Liver (tissue), 9 donors: ENCODE data around the gene RASSF1. TPM values are rescaled to one million over a fixed set of nuclear protein-coding genes. Genes with fewer than 3 reads are reported as not detected.

Experiments
- DNase-seq: peaks from one replicate; pipeline ENCODE4 v3.0.0-alpha.2; 2017; ENCODE audit warnings: low spot score
- H3K27ac ChIP-seq, 2 donors: one replicate each; pipeline ENCODE4 v1.7.0; 2013; ENCODE audit warnings: inconsistent platforms in 2 of 2, low read length in 2 of 2, control low read depth in 1 of 2, low read depth in 1 of 2, mild to moderate bottlenecking in 1 of 2
- H3K27me3 ChIP-seq, 4 donors: one replicate each; pipeline versions ENCODE4 v1.6.1 to v1.7.0; 2013; ENCODE audit warnings: low read length in 3 of 4, inconsistent platforms in 1 of 4, mild to moderate bottlenecking in 1 of 4, moderate library complexity in 1 of 4; ENCODE audit not compliant: control insufficient read depth in 4 of 4, insufficient read depth in 4 of 4
- H3K36me3 ChIP-seq, 4 donors: one replicate each; pipeline versions ENCODE4 v1.6.1 to v1.7.0; 2013; ENCODE audit warnings: low read length in 3 of 4, mild to moderate bottlenecking in 3 of 4, low read depth in 1 of 4, moderate library complexity in 1 of 4; ENCODE audit not compliant: control insufficient read depth in 4 of 4, insufficient read depth in 3 of 4
- H3K4me1 ChIP-seq, 4 donors: one replicate each; pipeline versions ENCODE4 v1.6.1 to v1.7.0; 2013; ENCODE audit warnings: low read length in 3 of 4, mild to moderate bottlenecking in 3 of 4, moderate library complexity in 1 of 4; ENCODE audit not compliant: control insufficient read depth in 4 of 4, insufficient read depth in 4 of 4
- H3K4me3 ChIP-seq, 3 donors: one replicate each; pipeline versions ENCODE4 v1.6.1 to v1.7.0; 2013; ENCODE audit warnings: low read length in 3 of 3, control low read depth in 1 of 3, low read depth in 1 of 3, mild to moderate bottlenecking in 1 of 3
- H3K9ac ChIP-seq, 2 donors: one replicate each; pipeline ENCODE4 v1.7.0; 2013; ENCODE audit warnings: low read length in 2 of 2, mild to moderate bottlenecking in 2 of 2, moderate library complexity in 2 of 2, control low read depth in 1 of 2, low read depth in 1 of 2
- H3K9me3 ChIP-seq, 4 donors: one replicate each; pipeline versions ENCODE4 v1.6.1 to v1.7.0; 2013; ENCODE audit warnings: low read length in 3 of 4; ENCODE audit not compliant: control insufficient read depth in 4 of 4
- ATF3 ChIP-seq: IDR thresholded peaks from 2 replicates; pipeline ENCODE4 v1.6.1; 2016; ENCODE audit warnings: antibody characterized with exemption
- CTCF ChIP-seq: fragments of 150-350 bp; IDR thresholded peaks from 2 replicates; pipeline ENCODE4 v1.5.1; 2017; ENCODE audit warnings: improper control_type of control experiment, low read depth, low read length; ENCODE audit not compliant: missing input control
- EGR1 ChIP-seq, 2 donors: IDR thresholded peaks; 2 replicates each; pipeline ENCODE4 v1.6.1; 2016 to 2018; ENCODE audit warnings: antibody characterized with exemption in 2 of 2, low read depth in 2 of 2
- FOXA1 ChIP-seq: IDR thresholded peaks from 2 replicates; pipeline ENCODE4 v1.6.1; 2016; ENCODE audit warnings: antibody characterized with exemption
- FOXA2 ChIP-seq: IDR thresholded peaks from 2 replicates; pipeline ENCODE4 v1.6.1; 2016; ENCODE audit warnings: antibody characterized with exemption
- GABPA ChIP-seq, 2 donors: IDR thresholded peaks in 1 of 2; conservative IDR thresholded peaks in 1 of 2; 2 replicates each; pipeline ENCODE4 v1.6.1; 2016; ENCODE audit warnings: antibody characterized with exemption in 2 of 2, mild to moderate bottlenecking in 1 of 2, moderate library complexity in 1 of 2
- HNF4A ChIP-seq, 2 donors: conservative IDR thresholded peaks; 2 replicates each; pipeline ENCODE4 v1.6.1; 2016; ENCODE audit warnings: antibody characterized with exemption in 2 of 2, mild to moderate bottlenecking in 2 of 2
- HNF4G ChIP-seq: IDR thresholded peaks from 2 replicates; pipeline ENCODE4 v1.6.1; 2016; ENCODE audit warnings: antibody characterized with exemption
- JUND ChIP-seq, 2 donors: IDR thresholded peaks; 2 replicates each; pipeline ENCODE4 v1.6.1; 2016; ENCODE audit warnings: antibody characterized with exemption in 2 of 2
- MAX ChIP-seq: IDR thresholded peaks from 2 replicates; pipeline ENCODE4 v1.6.1; 2016; ENCODE audit warnings: antibody characterized with exemption
- NR2F2 ChIP-seq: IDR thresholded peaks from 2 replicates; pipeline ENCODE4 v1.6.1; 2016; ENCODE audit warnings: antibody characterized with exemption
- RAD21 ChIP-seq, 2 donors: IDR thresholded peaks; 2 replicates each; pipeline ENCODE4 v1.6.1; 2016; ENCODE audit warnings: antibody characterized with exemption in 2 of 2, mild to moderate bottlenecking in 2 of 2
- SP1 ChIP-seq: IDR thresholded peaks from 2 replicates; pipeline ENCODE4 v1.6.1; 2018; ENCODE audit warnings: antibody characterized with exemption, mild to moderate bottlenecking
- TAF1 ChIP-seq: conservative IDR thresholded peaks from 2 replicates; pipeline ENCODE4 v1.6.1; 2016; ENCODE audit warnings: antibody characterized with exemption, mild to moderate bottlenecking
- YY1 ChIP-seq: IDR thresholded peaks from 2 replicates; pipeline ENCODE4 v1.6.1; 2016; ENCODE audit warnings: antibody characterized with exemption, mild to moderate bottlenecking
- ZBTB33 ChIP-seq: IDR thresholded peaks from 2 replicates; pipeline ENCODE4 v1.6.1; 2016; ENCODE audit warnings: antibody characterized with exemption
- WGBS: extraction: QIAGEN DNeasy Blood & Tissue Kit; methylation state at CpG from one replicate; pipeline ENCODE4 v1.1.7; 2013; 5-methylcytosine and 5-hydroxymethylcytosine counted together
- polyA plus RNA-seq, 2 donors: library from polyadenylated mRNA; stranded (reverse) in 1 of 2; unstranded in 1 of 2; fragments of 200-250 nt in 1 of 2; fragments of >200 nt in 1 of 2; fragmentation: Nextera tagmentation in 1 of 2; extraction: Ambion mirVana in 1 of 2; gene quantifications; one replicate each; pipeline versions ENCODE4 v1.2.1 to v1.2.3, GENCODE V29; 2013 to 2015
- total RNA-seq, 2 donors: library from RNA; depleted of rRNA; stranded (reverse); fragments of >200 nt; gene quantifications; one replicate each; pipeline ENCODE4 v1.2.3, GENCODE V29; 2014
- donor health status: healthy.
- donor health status: healthy.
- donor health status: healthy.
- donor health status: healthy.
- donor health status: healthy.

The RASSF1 gene
- total and polyA plus RNA-seq, 4 donors, result 6.5 to 13.2 (median 11.2) TPM

- 77% methylated on average over 12 of the region's 12 CpGs for WGBS
- Histone ChIP-seq H3K4me1 (peaks cover 6 to 40% (median 22%) of the 10 kb centered on the region in 4 donors), H3K9me3 (no peaks in the 10 kb centered on the region), H3K4me3 (no peak overlapping the region), H3K27me3 (no peaks in the 10 kb centered on the region), H3K27ac (peak overlapping the region; percentile 40 to 56), H3K36me3 (peaks cover 4 to 30% (median 16%) of the 10 kb centered on the region in 4 donors), H3K9ac (peak overlapping the region in 1 of 2 donors; percentile 24)
- TF ChIP-seq ZBTB33 (no peak), YY1 (no peak), EGR1 (IDR thresholded peaks at IDR 0.05; ENCODE audit: low read depth in 2 of 2) (no peak), RAD21 (IDR thresholded peaks at IDR 0.05) (no peak), ATF3 (no peak), JUND (IDR thresholded peaks at IDR 0.05) (peak in 1 of 2 donors; percentile 52), CTCF (no peak), SP1 (peak; percentile 46), FOXA2 (no peak), NR2F2 (peak; percentile 65)
- no peak for DNase-seq
Observed at GRCh38 chr3:50333744-50334328, 6.8 kb downstream of the RASSF1 start.

GRCh38 chr3:50331364-50331907, 9.2 kb downstream of the RASSF1 start:
- no peak overlapping the region for H3K9ac ChIP-seq
- H3K9me3 ChIP-seq, result no peaks in the 10 kb centered on the region
- H3K36me3 ChIP-seq, result peaks cover 4 to 30% (median 16%) of the 10 kb centered on the region in 4 donors
- H3K27me3 ChIP-seq, result no peaks in the 10 kb centered on the region
- H3K4me3 ChIP-seq, result no peak overlapping the region
- no peak overlapping the region for H3K27ac ChIP-seq
- DNase-seq, result no peak
- TF ChIP-seq ATF3, result no peak
- no peak for TF ChIP-seq SP1
- TF ChIP-seq RAD21 (IDR thresholded peaks at IDR 0.05), result no peak
- TF ChIP-seq HNF4A (conservative IDR thresholded peaks at IDR 0.05), result no peak
- no peak for TF ChIP-seq CTCF
- TF ChIP-seq TAF1, result no peak
- no peak for TF ChIP-seq NR2F2
- TF ChIP-seq JUND (IDR thresholded peaks at IDR 0.05), result no peak
- no peak for TF ChIP-seq FOXA1
- no peak for TF ChIP-seq ZBTB33
- TF ChIP-seq GABPA (IDR thresholded peaks at IDR 0.05 in 1 of 2, conservative IDR thresholded peaks at IDR 0.05 in 1 of 2), result no peak
- no peak for TF ChIP-seq YY1
- TF ChIP-seq MAX, result no peak
- TF ChIP-seq HNF4G, result no peak
- no peak for TF ChIP-seq EGR1 (IDR thresholded peaks at IDR 0.05; ENCODE audit: low read depth in 2 of 2)
- TF ChIP-seq FOXA2, result no peak
- peaks cover 9 to 49% (median 31%) of the 10 kb centered on the region in 4 donors for H3K4me1 ChIP-seq
- 96% methylated on average over 19 of the region's 19 CpGs for WGBS
